Immature natural killer cell (primary cell): ENCODE measurements around the gene ATP4B. TPM values are rescaled to one million over a fixed set of nuclear protein-coding genes. Genes with fewer than 3 reads are reported as not detected.
A peak's percentile ranks its signal among the peaks of the same experiment; 100 is the strongest.

Source experiments
- DNase-seq, 3 donors: peaks; one replicate each; pipeline ENCODE4 v3.0.0; 2022; ENCODE audit warnings: mixed read lengths in 1 of 3
- H3K27ac Mint-ChIP-seq, 6 donors: one replicate each; pipeline ENCODE4 v1.8.0; 2020; ENCODE audit warnings: mixed read lengths in 6 of 6, mild to moderate bottlenecking in 5 of 6, inconsistent platforms in 4 of 6, moderate library complexity in 3 of 6
- H3K27me3 Mint-ChIP-seq, 3 donors: one replicate each; pipeline ENCODE4 v1.8.0; 2020 to 2021; ENCODE audit warnings: low read depth in 3 of 3, mild to moderate bottlenecking in 3 of 3, mixed read lengths in 3 of 3, moderate library complexity in 3 of 3, inconsistent platforms in 1 of 3
- H3K36me3 Mint-ChIP-seq, 3 donors: one replicate each; pipeline ENCODE4 v1.8.0; 2020; ENCODE audit warnings: mixed read lengths in 3 of 3, inconsistent platforms in 2 of 3, mild to moderate bottlenecking in 2 of 3
- H3K4me1 Mint-ChIP-seq, 2 donors: one replicate each; pipeline ENCODE4 v1.8.0; 2020; ENCODE audit warnings: inconsistent platforms in 2 of 2, mild to moderate bottlenecking in 2 of 2, mixed read lengths in 2 of 2, moderate library complexity in 1 of 2
- H3K4me3 Mint-ChIP-seq, 5 donors: one replicate each; pipeline ENCODE4 v1.8.0; 2020; ENCODE audit warnings: mild to moderate bottlenecking in 5 of 5, mixed read lengths in 5 of 5, inconsistent platforms in 3 of 5, moderate library complexity in 3 of 5
- H3K9me3 Mint-ChIP-seq, 6 donors: one replicate each; pipeline ENCODE4 v1.8.0; 2020; ENCODE audit warnings: mild to moderate bottlenecking in 6 of 6, mixed read lengths in 6 of 6, inconsistent platforms in 4 of 6, moderate library complexity in 3 of 6
- polyA plus RNA-seq, 3 donors: library from polyadenylated mRNA; unstranded; fragments of 300-500 nt; fragmentation: Illumina TruSeq; gene quantifications; one replicate each; pipeline ENCODE4 v1.2.3, GENCODE V29; 2021

Gene ATP4B
- polyA plus RNA-seq, 3 donors from 2014 or later, result not detected

DNA sequence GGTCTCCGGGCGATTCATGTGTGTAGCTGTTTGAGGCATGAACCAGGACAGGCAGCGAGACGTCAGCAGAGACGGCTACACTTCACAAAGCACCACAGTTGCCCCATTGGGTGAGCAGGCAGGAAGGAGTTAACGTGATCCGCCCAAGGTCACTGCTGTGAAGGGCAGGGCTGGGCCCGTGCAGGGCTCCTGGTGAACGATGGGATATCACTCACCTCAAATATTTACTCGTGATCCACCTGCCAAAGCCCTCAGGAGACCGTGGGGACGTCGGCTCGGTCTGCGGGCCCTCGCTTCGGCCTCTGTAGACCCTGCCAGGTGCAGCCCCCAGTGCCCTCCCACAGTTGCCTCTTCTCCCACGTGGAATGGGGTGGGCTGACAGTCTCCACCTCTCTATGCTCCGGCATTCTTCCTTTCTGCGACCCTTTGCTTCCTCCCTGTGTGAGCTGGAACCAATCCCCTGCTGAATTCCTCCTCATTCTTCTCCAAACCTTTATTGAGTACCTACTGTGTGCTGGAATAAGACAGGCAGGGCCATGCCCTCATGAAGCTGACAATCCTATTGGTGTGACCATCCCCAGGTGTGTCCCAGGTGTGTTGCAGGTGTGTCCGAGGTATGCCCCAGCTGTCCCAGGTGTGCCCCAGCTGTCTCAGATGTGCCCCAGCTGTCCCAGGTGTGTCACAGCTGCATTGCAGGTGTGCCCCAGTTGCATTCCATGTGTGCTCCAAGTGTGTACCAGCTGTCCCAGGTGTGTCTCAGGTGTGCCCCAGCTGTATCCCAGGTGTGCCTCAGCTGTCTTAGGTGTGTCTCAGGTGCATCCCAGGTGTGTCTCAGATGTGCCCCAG is 7.0 kb upstream of the ATP4B start:
- Mint-ChIP-seq H3K36me3 (peaks cover 0 to 4% (median 0%) of the 10 kb centered on the region in 3 donors), H3K4me1 (no peaks in the 10 kb centered on the region), H3K27me3 (peaks cover 0 to 12% (median 5%) of the 10 kb centered on the region in 3 donors), H3K4me3 (no peak overlapping the region), H3K9me3 (peaks cover 0 to 12% (median 8%) of the 10 kb centered on the region in 6 donors), H3K27ac (no peak overlapping the region)
- DNase-seq, result no peak

GRCh38 chr13:113663934-113664333 is 5.9 kb upstream of the ATP4B start:
- Mint-ChIP-seq H3K4me3 (no peak overlapping the region), H3K27ac (no peak overlapping the region), H3K36me3 (peaks cover 0 to 4% (median 0%) of the 10 kb centered on the region in 3 donors), H3K27me3 (peaks cover 0 to 12% (median 5%) of the 10 kb centered on the region in 3 donors), H3K4me1 (no peaks in the 10 kb centered on the region), H3K9me3 (peaks cover 0 to 12% (median 8%) of the 10 kb centered on the region in 6 donors)
- DNase-seq, result no peak

GRCh38 chr13:113661509-113661908 is 3.5 kb upstream of the ATP4B start:
- peaks cover 0 to 12% (median 8%) of the 10 kb centered on the region in 6 donors for H3K9me3 Mint-ChIP-seq
- no peak overlapping the region for H3K27ac Mint-ChIP-seq
- H3K27me3 Mint-ChIP-seq, result peaks cover 0 to 12% (median 5%) of the 10 kb centered on the region in 3 donors
- H3K4me1 Mint-ChIP-seq, result no peaks in the 10 kb centered on the region
- peaks cover 0 to 4% (median 0%) of the 10 kb centered on the region in 3 donors for H3K36me3 Mint-ChIP-seq
- H3K4me3 Mint-ChIP-seq, result no peak overlapping the region
- DNase-seq, result no peak

DNA sequence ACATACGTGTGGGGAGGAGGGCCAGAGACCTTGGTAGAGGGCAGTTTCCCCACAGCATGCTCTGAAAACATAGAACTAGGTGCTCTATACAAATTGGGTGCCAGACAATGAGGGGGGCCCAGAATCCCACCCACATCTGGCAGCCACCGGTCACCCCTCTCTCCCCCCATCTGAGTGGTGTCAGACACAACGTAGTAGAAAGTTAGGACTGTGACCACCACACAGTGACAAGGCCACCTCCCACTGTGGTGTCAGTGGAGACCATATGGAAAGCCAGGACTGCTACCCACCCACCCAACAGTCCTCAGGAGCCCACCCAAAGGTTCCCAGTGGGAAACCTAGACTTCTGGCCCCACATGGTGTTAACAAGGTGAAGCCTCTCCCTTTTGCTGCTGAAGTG is 2.1 kb upstream of the ATP4B start:
- Mint-ChIP-seq H3K27me3 (peaks cover 0 to 2% (median 0%) of the 10 kb centered on the region in 3 donors), H3K36me3 (peaks cover 0 to 4% (median 0%) of the 10 kb centered on the region in 3 donors), H3K4me1 (no peaks in the 10 kb centered on the region), H3K9me3 (peaks cover 0 to 12% (median 8%) of the 10 kb centered on the region in 6 donors), H3K27ac (no peak overlapping the region), H3K4me3 (no peak overlapping the region)
- no peak for DNase-seq

GRCh38 chr13:113659337-113659736 is 1.3 kb upstream of the ATP4B start:
- no peak for DNase-seq
- Mint-ChIP-seq H3K27ac (no peak overlapping the region), H3K4me1 (no peaks in the 10 kb centered on the region), H3K36me3 (peaks cover 0 to 4% (median 0%) of the 10 kb centered on the region in 3 donors), H3K27me3 (no peaks in the 10 kb centered on the region), H3K4me3 (no peak overlapping the region), H3K9me3 (peaks cover 0 to 12% (median 8%) of the 10 kb centered on the region in 6 donors)

- no peak for DNase-seq
- Mint-ChIP-seq H3K4me3 (no peak overlapping the region), H3K4me1 (peaks cover 2 to 5% of the 10 kb centered on the region in 2 donors)
Measured at GRCh38 chr13:113658836-113659235, 838 bp upstream of the ATP4B start.

GRCh38 chr13:113656831-113657671 is 947 bp downstream of the ATP4B start:
- H3K4me1 Mint-ChIP-seq, result peaks cover 16 to 20% of the 10 kb centered on the region in 2 donors

More at GRCh38 chr13:113658836-113659235, 838 bp upstream of the ATP4B start:
- Mint-ChIP-seq H3K27ac (no peak overlapping the region), H3K27me3 (no peaks in the 10 kb centered on the region), H3K9me3 (peaks cover 0 to 12% (median 8%) of the 10 kb centered on the region in 6 donors), H3K36me3 (peaks cover 0 to 4% (median 0%) of the 10 kb centered on the region in 3 donors)

DNA sequence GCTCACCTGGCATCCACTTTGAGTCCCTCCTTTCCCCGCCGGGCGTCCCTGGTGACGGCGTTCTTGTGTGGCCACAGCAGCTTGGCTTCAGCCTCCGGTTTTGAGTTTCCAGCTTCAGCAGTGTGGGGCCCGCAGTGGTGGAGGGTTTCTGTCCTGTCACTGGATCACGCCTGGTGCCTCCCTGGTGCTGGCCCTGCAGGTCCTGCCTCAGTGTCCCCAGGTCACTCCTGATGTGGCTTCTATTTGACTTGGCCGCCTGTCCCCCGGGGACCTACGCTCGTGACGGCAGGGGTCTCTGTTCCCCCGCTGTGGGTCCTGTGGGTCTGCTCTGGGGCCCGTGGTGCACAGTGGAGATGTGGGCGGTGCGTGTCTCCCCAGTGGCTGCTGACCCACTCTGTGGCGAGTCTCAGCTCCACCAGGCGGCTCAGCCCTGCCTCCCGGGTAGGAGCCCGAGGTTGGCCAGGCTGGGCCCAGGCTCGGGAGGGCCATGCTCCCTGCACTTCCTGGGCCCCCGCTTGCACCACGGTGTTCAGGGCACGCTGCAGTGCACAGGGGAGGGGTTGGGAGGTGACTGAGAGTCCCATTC is 1.9 kb downstream of the ATP4B start:
- DNase-seq, result no peak

More at GRCh38 chr13:113656831-113657671, 947 bp downstream of the ATP4B start:
- Mint-ChIP-seq H3K4me3 (no peak overlapping the region), H3K27me3 (peaks cover 0 to 1% (median 0%) of the 10 kb centered on the region in 3 donors), H3K27ac (no peak overlapping the region), H3K36me3 (peaks cover 0 to 4% (median 0%) of the 10 kb centered on the region in 3 donors), H3K9me3 (peaks cover 0 to 12% (median 8%) of the 10 kb centered on the region in 6 donors)
- no peak for DNase-seq

DNA sequence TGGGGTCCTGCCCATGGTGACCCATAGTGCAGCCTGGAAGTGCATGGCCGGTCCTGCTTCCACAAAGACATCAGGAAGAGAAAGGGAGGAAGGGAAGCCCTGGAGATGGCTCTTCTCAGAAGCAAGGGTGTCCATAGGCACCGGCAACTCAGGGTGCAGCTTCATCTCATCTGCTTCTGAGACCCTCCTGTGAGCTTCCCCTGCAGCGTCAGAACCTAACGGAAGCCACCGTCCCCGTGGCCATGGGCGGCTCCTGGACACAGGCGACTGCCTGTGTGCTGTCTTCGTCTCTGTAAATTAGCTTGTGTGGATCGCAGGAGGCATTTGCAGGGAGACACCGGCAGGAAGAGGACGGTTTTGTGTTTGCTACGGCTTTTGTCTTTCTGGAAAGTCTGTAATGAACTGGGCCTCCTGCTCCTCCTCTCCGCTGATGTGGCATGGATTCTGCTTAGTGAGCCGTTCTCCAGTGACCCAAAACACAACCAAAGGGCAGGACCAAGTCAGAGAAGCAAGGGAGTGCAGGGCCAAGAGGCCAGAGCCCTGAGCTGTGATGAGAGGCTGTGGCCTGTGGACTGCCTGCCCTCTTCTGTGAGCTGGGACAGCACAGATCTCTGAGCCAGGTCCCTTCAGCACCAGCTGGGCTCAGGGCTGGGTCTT is 2.5 kb downstream of the ATP4B start:
- peaks cover 18 to 20% of the 10 kb centered on the region in 2 donors for H3K4me1 Mint-ChIP-seq

More for the DNA sequence above, 1.9 kb downstream of the ATP4B start:
- no peak overlapping the region for H3K27ac Mint-ChIP-seq
- no peak overlapping the region for H3K4me3 Mint-ChIP-seq
- H3K36me3 Mint-ChIP-seq, result peaks cover 0 to under 1% (median 0%) of the 10 kb centered on the region in 3 donors
- peaks cover 0 to 7% (median 5%) of the 10 kb centered on the region in 6 donors for H3K9me3 Mint-ChIP-seq
- peaks cover 0 to 1% (median 0%) of the 10 kb centered on the region in 3 donors for H3K27me3 Mint-ChIP-seq
- peaks cover 18 to 20% of the 10 kb centered on the region in 2 donors for H3K4me1 Mint-ChIP-seq

DNA sequence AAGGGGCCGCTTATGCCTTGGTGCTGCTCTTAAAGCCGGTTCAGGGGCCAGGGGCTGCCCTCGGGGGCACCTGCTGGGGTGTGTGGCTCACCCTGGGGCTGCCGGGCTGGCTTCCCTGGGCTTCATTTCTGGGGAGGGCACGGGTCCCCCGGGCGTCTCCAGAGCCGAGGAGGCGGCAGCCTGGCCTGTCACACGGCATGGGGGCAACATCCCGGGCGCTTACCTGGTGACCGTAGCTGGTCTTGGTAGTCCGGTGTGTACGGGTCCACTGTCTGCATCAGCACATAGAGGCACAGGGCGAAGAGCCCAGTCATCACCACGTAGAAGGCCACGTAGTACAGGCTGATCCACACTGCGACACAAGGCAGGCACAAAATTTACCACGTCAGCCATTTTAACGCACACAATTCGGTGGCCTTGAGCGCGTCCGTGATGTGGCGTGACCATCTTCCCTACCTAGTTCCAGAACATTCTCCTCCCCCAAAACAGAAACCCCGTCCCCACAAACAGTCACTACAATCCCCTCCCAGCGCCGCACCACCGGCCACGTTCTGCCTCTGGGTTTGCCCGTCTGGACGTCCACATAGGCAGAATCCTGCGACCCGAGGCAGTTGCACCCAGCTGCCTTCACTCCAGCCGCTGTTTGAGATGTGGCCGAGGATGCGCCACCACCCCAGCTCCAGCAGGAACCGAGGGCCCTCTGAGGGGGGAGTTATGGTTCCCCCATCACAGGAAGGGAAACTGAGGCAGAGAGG is 3.2 kb downstream of the ATP4B start:
- no peaks in the 10 kb centered on the region for H3K9me3 Mint-ChIP-seq
- peaks cover 0 to 1% (median 0%) of the 10 kb centered on the region in 3 donors for H3K27me3 Mint-ChIP-seq
- H3K4me3 Mint-ChIP-seq, result no peak overlapping the region
- no peaks in the 10 kb centered on the region for H3K36me3 Mint-ChIP-seq
- DNase-seq, result no peak
- H3K27ac Mint-ChIP-seq, result no peak overlapping the region
- peaks cover 19 to 20% of the 10 kb centered on the region in 2 donors for H3K4me1 Mint-ChIP-seq

More for the DNA sequence above, 2.5 kb downstream of the ATP4B start:
- Mint-ChIP-seq H3K27ac (no peak overlapping the region), H3K9me3 (peaks cover 0 to 3% (median under 1%) of the 10 kb centered on the region in 6 donors), H3K4me3 (no peak overlapping the region), H3K27me3 (peaks cover 0 to 1% (median 0%) of the 10 kb centered on the region in 3 donors), H3K36me3 (no peaks in the 10 kb centered on the region)
- no peak for DNase-seq

- Mint-ChIP-seq H3K4me3 (peak overlapping the region in 2 of 5 donors; percentile 33 to 74), H3K4me1 (peaks cover 19 to 20% of the 10 kb centered on the region in 2 donors), H3K27ac (peak overlapping the region in 2 of 6 donors; percentile 21 to 46), H3K27me3 (peaks cover 0 to 1% (median 0%) of the 10 kb centered on the region in 3 donors), H3K9me3 (no peaks in the 10 kb centered on the region), H3K36me3 (no peaks in the 10 kb centered on the region)
- no peak for DNase-seq
Measured at GRCh38 chr13:113654175-113654560, 3.8 kb downstream of the ATP4B start.
